Right lobe of liver (tissue), 4 donors: Measurements from ENCODE around the gene QRICH2.

Source experiments
- POLR2A ChIP-seq: fragments of 450-650 bp; IDR thresholded peaks from one replicate; pipeline ENCODE4 v1.6.1; 2017; ENCODE audit warnings: antibody characterized with exemption, mild to moderate bottlenecking
- TF ChIP-seq, protein P1 (sequence below), 4 donors: fragments of 200-600 bp in 3 of 4; fragments of 450-650 bp in 1 of 4; IDR thresholded peaks; one replicate each; pipeline versions ENCODE4 v1.5.1 to v1.8.0; 2016 to 2022; ENCODE audit warnings: antibody characterized with exemption in 4 of 4, mild to moderate bottlenecking in 2 of 4
- donor health status: DM: no; HTN: no; CAD: no.
- donor health status: DM: no; HTN: no; CAD: no.
- donor health status: DM: no; HTN: yes; CAD: no.

- TF ChIP-seq, protein P1, sequence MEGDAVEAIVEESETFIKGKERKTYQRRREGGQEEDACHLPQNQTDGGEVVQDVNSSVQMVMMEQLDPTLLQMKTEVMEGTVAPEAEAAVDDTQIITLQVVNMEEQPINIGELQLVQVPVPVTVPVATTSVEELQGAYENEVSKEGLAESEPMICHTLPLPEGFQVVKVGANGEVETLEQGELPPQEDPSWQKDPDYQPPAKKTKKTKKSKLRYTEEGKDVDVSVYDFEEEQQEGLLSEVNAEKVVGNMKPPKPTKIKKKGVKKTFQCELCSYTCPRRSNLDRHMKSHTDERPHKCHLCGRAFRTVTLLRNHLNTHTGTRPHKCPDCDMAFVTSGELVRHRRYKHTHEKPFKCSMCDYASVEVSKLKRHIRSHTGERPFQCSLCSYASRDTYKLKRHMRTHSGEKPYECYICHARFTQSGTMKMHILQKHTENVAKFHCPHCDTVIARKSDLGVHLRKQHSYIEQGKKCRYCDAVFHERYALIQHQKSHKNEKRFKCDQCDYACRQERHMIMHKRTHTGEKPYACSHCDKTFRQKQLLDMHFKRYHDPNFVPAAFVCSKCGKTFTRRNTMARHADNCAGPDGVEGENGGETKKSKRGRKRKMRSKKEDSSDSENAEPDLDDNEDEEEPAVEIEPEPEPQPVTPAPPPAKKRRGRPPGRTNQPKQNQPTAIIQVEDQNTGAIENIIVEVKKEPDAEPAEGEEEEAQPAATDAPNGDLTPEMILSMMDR (IDR thresholded peaks at IDR 0.05), result no peak
- TF ChIP-seq POLR2A, result no peak
Observed at GRCh38 chr17:76335716-76336381, 27.8 kb upstream of the QRICH2 start.
